ENCODE data around the gene TSPAN15.

GRCh38 chr10:69460576-69461242 lies 9.4 kb downstream of the TSPAN15 start:
- no peak for TF ChIP-seq CTCF (IDR thresholded peaks at IDR 0.05)
- no peak for TF ChIP-seq POLR2A (IDR thresholded peaks at IDR 0.05)
